Activated T-helper 17 cell treated with anti-CD3 and anti-CD28 coated beads, Interleukin-2, amount 50 U/mL, for 72 hours (primary cell): ENCODE measurements around the gene COX17. TPM values are rescaled to one million over a fixed set of nuclear protein-coding genes. Genes with fewer than 3 reads are reported as not detected.

Experiments
- ATAC-seq: fragments of 150-1000 bp; cut with Tn5 transposase; replicated peaks from 2 replicates; pipeline ENCODE4 v1.10.0; 2021; ENCODE audit warnings: mild to moderate bottlenecking, moderate library complexity
- H3K27ac Mint-ChIP-seq: one replicate; pipeline ENCODE4 v1.8.0; 2022; ENCODE audit warnings: mixed read lengths
- H3K27me3 Mint-ChIP-seq: one replicate; pipeline ENCODE4 v1.8.0; 2022; ENCODE audit warnings: mixed read lengths
- H3K36me3 Mint-ChIP-seq: one replicate; pipeline ENCODE4 v1.8.0; 2022; ENCODE audit warnings: low read depth, mild to moderate bottlenecking, mixed read lengths
- H3K4me1 Mint-ChIP-seq: one replicate; pipeline ENCODE4 v1.8.0; 2022; ENCODE audit warnings: mixed read lengths
- H3K4me3 Mint-ChIP-seq: one replicate; pipeline ENCODE4 v1.8.0; 2022; ENCODE audit warnings: mild to moderate bottlenecking, mixed read lengths
- H3K9me3 Mint-ChIP-seq: one replicate; pipeline ENCODE4 v1.8.0; 2022; ENCODE audit warnings: mixed read lengths
- total RNA-seq, 2 donors: library from RNA; stranded (reverse); gene quantifications; one replicate each; pipeline ENCODE4 v1.2.3, GENCODE V29; 2022

COX17 gene, protein sequence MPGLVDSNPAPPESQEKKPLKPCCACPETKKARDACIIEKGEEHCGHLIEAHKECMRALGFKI
- total RNA-seq, result 10 to 100 TPM; 55.7 to 65.4 TPM

DNA sequence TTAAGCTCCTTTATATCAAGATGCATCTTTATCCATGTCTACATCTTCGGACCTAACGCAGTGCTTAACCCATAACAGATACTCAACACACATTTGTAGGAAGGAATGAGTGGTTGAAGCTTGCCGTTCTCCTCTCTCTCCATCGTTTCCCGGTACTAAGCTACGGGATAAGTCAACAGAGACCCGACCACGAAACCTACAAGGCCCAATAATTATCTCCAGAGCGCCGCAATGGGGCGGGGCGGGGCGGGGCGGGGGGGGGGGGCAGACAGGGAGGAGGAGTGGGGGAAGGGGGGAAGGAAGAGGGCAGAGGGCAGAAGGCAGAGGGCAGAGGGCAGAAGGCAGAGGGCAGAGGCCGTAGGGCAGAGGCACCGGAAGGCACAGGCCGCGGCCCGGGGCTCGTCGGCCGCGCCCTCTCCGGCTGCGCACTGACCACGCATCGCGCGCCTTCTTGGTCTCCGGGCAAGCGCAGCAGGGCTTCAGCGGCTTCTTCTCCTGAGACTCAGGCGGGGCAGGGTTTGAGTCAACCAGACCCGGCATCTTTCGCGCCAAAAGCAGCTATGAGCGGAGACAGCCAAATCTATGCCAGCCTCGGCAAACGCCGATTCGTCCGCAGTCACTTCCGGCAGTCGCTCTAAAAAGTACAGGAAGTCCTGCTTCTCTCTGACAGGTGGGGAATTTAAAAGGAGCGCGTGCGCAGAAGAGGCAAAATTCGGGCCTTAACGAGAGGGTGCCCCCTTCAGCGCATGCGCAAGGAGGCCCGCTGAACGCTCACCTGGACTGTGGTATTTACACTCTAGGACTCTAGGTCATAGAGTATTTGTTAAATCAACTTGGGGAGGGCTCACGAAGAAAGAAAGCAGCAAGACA lies at the start of gene COX17:
COX17 (minus strand) TSS at position 636 of the 870 bp plus-strand sequence; CDS start at position 540, 96 bp downstream.
- Mint-ChIP-seq H3K4me1 (peaks cover 13% of the 10 kb centered on the region), H3K4me3 (peak within 1 kb of the TSS; percentile 82), H3K9me3 (no peaks in the 10 kb centered on the region), H3K36me3 (peaks cover 54% of the 10 kb centered on the region), H3K27me3 (no peaks in the 10 kb centered on the region), H3K27ac (peak within 1 kb of the TSS; percentile 91)
- peak; percentile 90 for ATAC-seq

DNA sequence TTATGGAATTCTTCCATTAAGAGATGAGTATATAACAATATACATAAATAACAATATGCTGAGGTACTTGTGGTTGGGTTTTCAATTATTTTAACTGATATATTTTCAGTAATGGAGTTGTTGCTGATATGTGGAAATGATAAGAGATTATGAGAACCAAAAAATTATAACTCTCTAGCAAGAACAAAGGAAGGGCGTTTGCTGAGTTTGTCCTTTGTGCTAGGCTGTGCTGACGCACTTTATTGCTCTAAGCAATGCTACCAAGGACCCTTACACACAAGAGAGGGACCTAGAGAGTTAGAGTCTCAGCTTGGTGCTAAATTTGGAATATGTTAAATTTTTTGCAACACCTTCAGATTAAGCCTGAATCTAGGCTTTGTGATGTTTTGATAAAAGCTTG lies 49.7 kb upstream of the COX17 start:
- no peaks in the 10 kb centered on the region for H3K4me1 Mint-ChIP-seq
- H3K27me3 Mint-ChIP-seq, result no peaks in the 10 kb centered on the region
- H3K9me3 Mint-ChIP-seq, result no peaks in the 10 kb centered on the region
- H3K27ac Mint-ChIP-seq, result no peak overlapping the region
- no peak for ATAC-seq
- H3K4me3 Mint-ChIP-seq, result no peak overlapping the region
- H3K36me3 Mint-ChIP-seq, result no peaks in the 10 kb centered on the region

DNA sequence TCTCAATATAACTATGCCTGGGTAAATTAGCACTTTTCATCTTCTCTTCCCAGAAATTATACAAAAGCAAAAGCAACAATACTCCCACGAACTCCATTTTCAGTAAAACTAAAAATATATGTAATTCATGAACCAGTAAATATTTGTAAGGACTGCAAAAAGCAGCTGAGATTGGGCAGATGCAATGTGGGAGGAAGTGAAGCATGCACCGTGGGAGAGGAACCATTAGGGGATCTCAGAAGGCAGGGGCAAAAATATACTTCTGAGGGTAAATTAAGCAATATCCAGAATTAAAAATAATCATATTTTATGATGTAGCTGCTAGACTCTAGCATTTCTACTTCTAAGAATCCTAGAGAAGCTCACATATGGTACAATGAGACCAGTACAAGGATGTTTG lies 45.8 kb upstream of the COX17 start:
- H3K4me1 Mint-ChIP-seq, result no peaks in the 10 kb centered on the region
- no peak for ATAC-seq
- no peaks in the 10 kb centered on the region for H3K27me3 Mint-ChIP-seq
- no peaks in the 10 kb centered on the region for H3K9me3 Mint-ChIP-seq
- H3K36me3 Mint-ChIP-seq, result no peaks in the 10 kb centered on the region
- no peak overlapping the region for H3K27ac Mint-ChIP-seq
- H3K4me3 Mint-ChIP-seq, result no peak overlapping the region

DNA sequence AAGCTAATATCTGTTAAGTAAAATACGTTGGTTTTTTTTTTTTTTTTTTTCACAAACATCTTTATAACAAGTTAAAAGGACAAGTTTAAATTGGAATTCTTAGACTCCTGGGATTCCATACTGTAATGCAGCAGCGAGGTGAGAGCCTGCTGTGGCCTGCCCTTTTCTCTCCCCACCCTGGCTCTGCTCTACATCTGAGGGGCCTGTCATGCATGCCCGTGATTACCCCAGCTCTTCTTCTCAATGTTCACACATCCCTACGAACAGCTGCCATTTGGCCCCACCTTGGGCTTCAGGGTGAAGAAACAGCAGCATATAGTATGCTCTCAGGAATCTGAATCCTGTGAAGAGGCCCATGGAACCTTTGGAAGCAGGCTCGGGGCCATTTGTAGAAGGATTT lies 40.3 kb upstream of the COX17 start:
- no peaks in the 10 kb centered on the region for H3K36me3 Mint-ChIP-seq
- no peak overlapping the region for H3K27ac Mint-ChIP-seq
- no peaks in the 10 kb centered on the region for H3K9me3 Mint-ChIP-seq
- no peaks in the 10 kb centered on the region for H3K4me1 Mint-ChIP-seq
- H3K27me3 Mint-ChIP-seq, result no peaks in the 10 kb centered on the region
- H3K4me3 Mint-ChIP-seq, result no peak overlapping the region
- ATAC-seq, result no peak

DNA sequence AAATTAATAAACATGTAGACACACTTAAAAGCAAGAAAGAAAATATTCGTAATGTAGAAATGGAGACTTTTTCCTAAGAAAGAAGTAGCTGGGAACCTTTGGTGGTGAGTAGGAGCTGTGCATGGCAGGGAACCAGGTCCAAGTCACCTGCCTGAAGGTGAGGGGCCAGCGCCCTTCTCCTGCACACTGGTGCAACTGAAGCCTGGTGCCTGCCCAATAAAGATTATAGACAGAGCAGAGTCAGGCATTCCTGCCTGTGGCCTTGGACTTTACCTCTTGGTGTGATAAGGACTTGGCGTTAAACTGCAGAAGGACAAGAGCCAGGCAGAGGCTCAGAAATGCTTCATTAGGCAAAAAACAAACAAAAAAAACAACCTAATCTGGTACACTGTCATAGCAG lies 39.8 kb upstream of the COX17 start:
- no peaks in the 10 kb centered on the region for H3K9me3 Mint-ChIP-seq
- no peaks in the 10 kb centered on the region for H3K36me3 Mint-ChIP-seq
- no peaks in the 10 kb centered on the region for H3K27me3 Mint-ChIP-seq
- H3K4me1 Mint-ChIP-seq, result no peaks in the 10 kb centered on the region
- no peak overlapping the region for H3K27ac Mint-ChIP-seq
- ATAC-seq, result no peak
- no peak overlapping the region for H3K4me3 Mint-ChIP-seq

DNA sequence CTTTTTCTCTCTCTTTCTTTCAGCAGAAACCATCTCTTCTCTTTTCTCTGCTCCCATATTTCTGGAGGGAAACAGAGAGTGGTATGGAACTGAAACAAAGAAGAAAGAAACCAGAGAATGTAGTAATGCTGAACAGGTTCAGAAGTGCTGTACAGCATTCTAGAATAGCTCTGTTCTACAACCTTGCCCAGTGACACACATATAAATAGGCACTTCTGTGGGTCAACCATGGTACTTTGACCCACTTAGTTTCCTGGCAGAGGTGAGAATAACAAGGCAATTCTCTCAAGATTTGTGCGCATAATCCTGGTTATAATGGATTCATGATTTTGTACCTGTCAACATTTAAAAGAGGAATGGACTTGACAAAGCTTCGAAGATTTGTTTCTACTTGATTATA lies 37.9 kb upstream of the COX17 start:
- no peaks in the 10 kb centered on the region for H3K27me3 Mint-ChIP-seq
- no peak for ATAC-seq
- H3K27ac Mint-ChIP-seq, result no peak overlapping the region
- H3K36me3 Mint-ChIP-seq, result no peaks in the 10 kb centered on the region
- no peaks in the 10 kb centered on the region for H3K9me3 Mint-ChIP-seq
- H3K4me1 Mint-ChIP-seq, result no peaks in the 10 kb centered on the region
- no peak overlapping the region for H3K4me3 Mint-ChIP-seq

DNA sequence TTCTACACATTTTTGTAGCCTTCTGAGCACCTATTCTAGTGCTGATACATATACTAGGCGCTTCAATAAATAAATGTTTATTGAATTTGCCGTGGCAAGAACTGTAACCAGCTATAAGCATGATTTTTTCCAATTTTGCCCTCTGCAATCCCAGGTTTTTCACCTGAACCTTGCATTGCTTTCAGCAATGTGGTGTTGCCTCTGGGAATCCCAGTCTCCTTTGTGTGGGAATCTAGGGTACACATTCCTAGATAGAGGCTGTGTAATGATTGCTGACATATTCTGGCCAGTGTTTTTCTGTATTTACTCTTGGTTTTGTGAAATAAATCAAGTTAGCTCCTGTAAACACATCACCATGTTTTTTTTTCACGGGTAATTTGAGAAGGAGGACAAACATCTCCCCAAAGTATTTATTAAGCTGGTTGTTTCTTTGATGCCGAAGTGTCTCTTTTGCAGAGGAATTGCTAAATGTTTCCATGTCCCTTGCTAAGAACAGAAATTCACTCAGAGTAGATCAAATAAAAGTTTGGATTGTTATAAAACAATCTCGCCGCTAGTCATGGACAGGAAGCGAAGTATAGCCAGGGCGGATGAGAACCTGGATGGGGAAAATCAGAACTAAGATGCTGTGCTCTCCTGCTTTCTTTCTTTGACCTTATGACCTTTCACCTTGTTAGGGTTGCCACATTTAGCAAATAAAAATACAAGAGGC lies 26.8 kb upstream of the COX17 start:
- H3K27me3 Mint-ChIP-seq, result no peaks in the 10 kb centered on the region
- no peaks in the 10 kb centered on the region for H3K9me3 Mint-ChIP-seq
- no peak for ATAC-seq
- peak overlapping the region; percentile 80 for H3K4me3 Mint-ChIP-seq
- no peak overlapping the region for H3K27ac Mint-ChIP-seq
- H3K36me3 Mint-ChIP-seq, result no peaks in the 10 kb centered on the region
- H3K4me1 Mint-ChIP-seq, result peaks cover 22% of the 10 kb centered on the region

DNA sequence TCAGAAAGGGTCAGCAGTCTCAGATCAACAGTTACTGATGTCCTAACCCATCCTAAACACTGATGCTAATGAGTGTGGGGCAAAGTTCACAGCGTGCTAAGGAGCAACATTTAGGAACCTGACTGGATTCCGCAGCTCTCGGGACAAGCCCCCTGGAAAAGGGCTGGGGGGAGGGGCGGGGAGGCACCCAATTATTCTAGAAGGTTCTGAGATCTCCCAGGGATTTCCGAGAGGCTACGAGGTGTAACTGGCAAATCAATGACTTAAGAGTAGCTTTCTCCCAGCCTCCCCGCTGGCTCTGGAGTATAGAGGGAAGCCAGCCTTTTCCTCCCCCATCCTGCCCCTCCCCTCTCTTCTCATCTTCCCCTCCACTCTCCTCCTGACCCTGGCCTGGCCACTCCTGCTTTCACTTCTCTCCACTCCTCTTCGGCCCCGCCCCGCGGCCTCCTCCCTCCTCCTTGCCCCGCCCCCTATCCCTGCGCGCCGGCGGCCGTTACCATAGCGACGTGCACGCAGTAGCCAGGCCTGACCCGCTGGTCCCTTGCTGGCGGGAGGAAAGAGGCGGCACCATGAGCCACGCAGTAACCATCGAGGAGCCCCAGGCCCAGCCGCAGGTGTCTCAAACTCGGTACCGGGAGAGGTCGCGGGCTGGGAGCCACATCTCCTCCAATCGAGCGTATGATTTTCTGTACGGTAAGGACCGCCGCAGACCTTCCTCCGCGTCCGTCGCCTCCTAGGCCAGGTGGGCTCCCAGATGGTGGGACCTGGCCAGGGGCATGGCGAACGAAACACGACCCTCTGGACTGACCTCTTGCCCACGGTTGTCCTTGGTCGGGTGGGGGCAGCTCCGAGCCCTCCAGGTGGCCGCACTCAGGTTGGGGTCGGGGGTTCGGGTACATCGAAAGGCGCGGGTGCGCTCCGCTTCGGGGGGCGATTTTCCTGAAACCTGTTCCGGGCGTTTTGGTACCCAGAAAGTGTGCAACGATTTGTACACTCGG lies 25.6 kb upstream of the COX17 start, which contains the start of gene CFAP91:
CFAP91 (plus strand) TSS at position 493 of the 998 bp plus-strand sequence; CDS start at position 570, 77 bp downstream.
- Mint-ChIP-seq H3K4me1 (peaks cover 22% of the 10 kb centered on the region), H3K4me3 (peak within 1 kb of the TSS; percentile 80), H3K9me3 (no peaks in the 10 kb centered on the region), H3K27ac (peak within 1 kb of the TSS; percentile 62), H3K27me3 (no peaks in the 10 kb centered on the region), H3K36me3 (no peaks in the 10 kb centered on the region)
- peak; percentile 92 for ATAC-seq

DNA sequence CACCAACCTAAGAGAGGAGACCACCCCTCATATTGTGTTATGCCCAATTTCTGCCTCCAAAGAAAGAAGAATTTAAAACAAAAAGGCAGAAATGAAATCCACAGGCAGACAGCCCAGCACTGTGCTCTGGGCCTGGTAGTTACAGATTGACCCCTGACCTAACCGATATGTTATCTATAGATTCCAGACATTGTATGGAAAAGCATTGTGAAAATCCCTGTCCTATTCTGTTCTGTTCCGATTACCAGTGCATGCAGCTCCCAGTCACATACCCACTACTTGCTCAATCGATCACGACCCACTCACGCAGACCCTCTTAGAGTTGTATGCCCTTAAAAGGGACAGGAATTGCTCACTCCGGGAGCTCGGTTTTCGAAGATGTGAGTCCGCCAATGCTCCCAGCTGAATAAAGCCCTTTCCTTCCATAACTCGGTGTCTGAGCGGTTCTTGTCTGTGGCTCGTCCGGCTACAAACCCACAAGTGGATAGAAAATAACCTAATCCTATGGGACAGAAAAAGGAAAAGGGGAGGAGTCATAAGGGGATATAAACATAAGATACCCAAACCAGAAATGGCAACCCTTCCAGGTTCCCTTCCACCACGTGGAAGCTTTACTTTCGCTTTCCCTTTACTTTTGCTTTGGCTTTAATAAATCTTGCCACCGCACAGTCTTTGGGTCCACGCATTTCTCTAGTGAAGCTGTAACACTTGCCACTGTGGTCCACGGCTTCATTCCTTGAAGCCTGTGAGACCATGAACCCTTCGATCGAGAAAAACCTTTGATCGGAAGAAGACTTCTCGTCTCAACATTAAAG lies 23.9 kb upstream of the COX17 start:
- Mint-ChIP-seq H3K27ac (peak overlapping the region; percentile 96), H3K36me3 (no peaks in the 10 kb centered on the region), H3K4me1 (peaks cover 22% of the 10 kb centered on the region), H3K4me3 (peak overlapping the region; percentile 80), H3K9me3 (no peaks in the 10 kb centered on the region), H3K27me3 (no peaks in the 10 kb centered on the region)
- ATAC-seq, result peak; percentile 45

DNA sequence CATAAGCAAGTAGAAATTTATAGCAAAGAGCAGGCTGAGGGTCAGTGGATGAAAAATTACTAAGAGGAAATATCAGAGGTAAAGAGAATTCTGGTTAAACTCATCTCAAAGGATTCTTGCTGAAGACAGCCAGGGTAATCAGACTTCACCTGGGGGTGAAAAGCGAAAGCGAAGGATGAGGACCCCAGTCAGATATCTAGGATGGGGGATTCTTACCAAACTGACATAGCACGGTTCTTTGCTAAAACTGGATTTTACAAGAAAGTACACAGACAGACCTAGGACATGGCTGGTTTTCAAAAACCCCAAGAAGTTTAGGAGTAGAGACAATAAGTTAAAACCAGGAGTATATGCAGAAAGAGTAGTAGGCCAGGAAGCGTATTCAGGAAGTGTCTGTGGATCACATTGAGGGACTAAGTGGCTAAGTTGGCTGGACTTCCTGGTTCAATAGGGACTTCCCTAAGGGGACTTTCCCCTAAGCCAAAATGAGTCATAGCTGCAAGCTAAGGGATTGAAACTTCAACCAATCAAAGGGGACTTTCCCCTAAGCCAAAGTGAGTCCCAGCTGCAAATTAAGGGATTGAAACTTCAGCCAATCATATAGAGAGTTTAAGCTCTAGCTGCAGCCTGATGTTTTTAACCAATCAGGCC lies 23.2 kb upstream of the COX17 start:
- H3K27me3 Mint-ChIP-seq, result no peaks in the 10 kb centered on the region
- H3K4me1 Mint-ChIP-seq, result peaks cover 27% of the 10 kb centered on the region
- peak overlapping the region; percentile 96 for H3K27ac Mint-ChIP-seq
- H3K4me3 Mint-ChIP-seq, result peak overlapping the region; percentile 80
- ATAC-seq, result peak; percentile 61
- no peaks in the 10 kb centered on the region for H3K36me3 Mint-ChIP-seq
- H3K9me3 Mint-ChIP-seq, result no peaks in the 10 kb centered on the region

DNA sequence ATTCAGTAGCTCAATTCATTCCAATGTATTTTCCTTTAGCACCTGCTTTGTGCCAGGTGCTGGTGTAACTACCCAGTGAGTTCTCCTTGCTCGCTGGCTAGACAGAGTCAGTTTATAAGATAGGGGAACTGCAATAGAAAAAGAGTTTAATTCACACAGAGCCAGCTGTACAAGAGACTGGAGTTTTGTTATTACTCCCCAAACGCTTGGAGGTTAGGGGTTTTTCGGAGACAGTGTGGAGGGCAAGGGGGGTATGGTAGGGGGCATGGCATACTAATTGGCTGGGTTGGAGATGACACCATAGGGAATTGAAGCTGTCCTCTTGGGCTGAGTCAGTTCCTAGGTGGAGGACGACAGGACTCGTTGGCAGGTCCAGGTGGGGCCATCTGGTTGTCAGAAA lies 20.2 kb upstream of the COX17 start:
- Mint-ChIP-seq H3K27ac (no peak overlapping the region), H3K4me3 (no peak overlapping the region), H3K27me3 (no peaks in the 10 kb centered on the region), H3K36me3 (no peaks in the 10 kb centered on the region), H3K4me1 (peaks cover 24% of the 10 kb centered on the region), H3K9me3 (no peaks in the 10 kb centered on the region)
- ATAC-seq, result no peak

DNA sequence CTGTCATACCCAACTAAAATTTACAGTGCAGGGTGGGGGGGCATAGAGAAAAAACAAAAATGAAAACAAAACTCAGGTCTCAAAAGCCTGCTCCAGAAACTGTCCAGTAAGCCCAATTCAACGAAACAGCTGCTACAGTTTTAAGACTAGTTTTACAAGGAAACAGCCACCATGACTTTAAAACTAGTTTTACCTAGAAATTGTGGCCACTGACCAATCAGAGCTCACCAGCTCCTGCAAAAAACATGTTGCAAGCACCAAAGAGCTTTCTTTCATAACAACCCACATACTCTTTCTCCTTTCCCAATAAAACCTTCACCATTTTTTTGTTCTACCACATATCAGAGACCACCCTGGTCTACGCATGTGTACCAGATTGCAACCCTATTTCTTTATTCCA lies 18.3 kb upstream of the COX17 start:
- no peak for ATAC-seq
- Mint-ChIP-seq H3K36me3 (no peaks in the 10 kb centered on the region), H3K9me3 (no peaks in the 10 kb centered on the region), H3K27ac (no peak overlapping the region), H3K27me3 (no peaks in the 10 kb centered on the region), H3K4me3 (no peak overlapping the region), H3K4me1 (peaks cover 18% of the 10 kb centered on the region)

DNA sequence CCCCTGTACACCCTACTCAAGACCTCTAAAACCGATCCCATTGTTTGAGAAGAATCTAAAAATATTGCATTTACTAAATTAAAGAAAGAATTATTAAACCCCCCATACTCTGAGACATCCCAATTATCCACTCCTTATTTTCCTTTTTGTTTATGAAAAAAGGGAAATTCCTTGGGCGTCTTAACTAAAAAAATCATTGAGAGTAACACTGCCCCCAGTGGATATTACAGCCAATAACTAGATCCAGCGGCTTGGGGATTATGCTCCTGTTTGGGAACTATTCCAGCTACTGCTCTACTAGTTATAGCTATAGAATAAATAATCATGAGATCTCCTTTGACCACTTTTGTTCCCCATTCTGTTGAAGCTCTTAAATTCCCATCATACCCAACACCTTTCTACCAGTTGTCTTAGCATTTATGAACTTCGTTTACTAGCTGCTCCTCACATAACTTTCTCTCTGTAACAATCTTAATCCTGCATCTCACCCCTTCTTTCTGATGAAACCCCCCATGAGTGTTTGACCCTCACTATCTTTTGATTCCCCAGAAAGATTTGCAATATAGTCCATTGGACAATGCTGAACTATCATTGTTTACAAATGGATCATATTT lies 12.9 kb upstream of the COX17 start:
- no peaks in the 10 kb centered on the region for H3K36me3 Mint-ChIP-seq
- H3K27ac Mint-ChIP-seq, result no peak overlapping the region
- H3K4me1 Mint-ChIP-seq, result no peaks in the 10 kb centered on the region
- ATAC-seq, result no peak
- H3K4me3 Mint-ChIP-seq, result no peak overlapping the region
- no peaks in the 10 kb centered on the region for H3K9me3 Mint-ChIP-seq
- H3K27me3 Mint-ChIP-seq, result peaks cover 3% of the 10 kb centered on the region
